ENCODE measurements around the gene ITLN1. TPM values are rescaled to one million over a fixed set of nuclear protein-coding genes. Genes with fewer than 3 reads are reported as not detected.
"Not testable (repeated sequence)": the region's sequence is repeated elsewhere in the genome, so short reads cannot be mapped to it uniquely, and the experiment has no call there.

Gene ITLN1
- total and polyA plus RNA-seq, 2 donors (not counting 3 experiments of a cell fraction or from before 2014, with no cell fraction given): 0.12 TPM; not detected in 1

GRCh38 chr1:160882582-160882981 lies 2.4 kb downstream of the ITLN1 start:
- DNase-seq (ENCODE audit: low read depth, low spot score) (no peak), FAIRE-seq (no peak)
- H3K36me3 ChIP-seq (ENCODE audit: control insufficient read depth in 2 of 2, extremely low read depth in 1 of 2, insufficient read depth in 2 of 2, low read length in 2 of 2): no peaks in the 10 kb centered on the region
- no peaks in the 10 kb centered on the region for H3K27me3 ChIP-seq (ENCODE audit: control insufficient read depth in 2 of 2, insufficient read depth in 2 of 2, low read length in 2 of 2)
- no peaks in the 10 kb centered on the region for H3K9me1 ChIP-seq (replicated peaks; ENCODE audit: control insufficient read depth, extremely low read depth, insufficient read depth, low read length)
- H3K79me2 ChIP-seq (ENCODE audit: control insufficient read depth, insufficient read depth, low read length): no peaks in the 10 kb centered on the region
- H3K4me1 ChIP-seq (ENCODE audit: control insufficient read depth, extremely low read depth, insufficient read depth, low read length): no peaks in the 10 kb centered on the region
- no peak overlapping the region for H3K4me3 ChIP-seq (replicated peaks in 1 of 3; ENCODE audit: insufficient read depth in 1 of 3, low read depth in 1 of 3, low read length in 3 of 3)
- intact Hi-C loops (cut with micrococcal nuclease): no loop called here
- no TSS peak for BruUV-seq (replicated peaks)
- ChIA-PET CTCF (no interaction called here), POLR2A (no interaction called here)
- H3K4me2 ChIP-seq (ENCODE audit: insufficient read depth, low read length): no peak overlapping the region
- H3K27ac ChIP-seq (ENCODE audit: insufficient read depth, low read depth, low read length): no peak overlapping the region
- no peaks in the 10 kb centered on the region for H4K20me1 ChIP-seq (replicated peaks; ENCODE audit: control insufficient read depth, extremely low read depth, insufficient read depth, low read length)
- no peak overlapping the region for H3K9ac ChIP-seq (replicated peaks; ENCODE audit: extremely low read depth, insufficient read depth, low read length)
- dilution Hi-C loops (cut with MboI; ENCODE audit: extremely low pct_ligation_motif_present, low sequenced_read_pairs): no loop called here
- no peak for TF ChIP-seq MYC (IDR thresholded peaks at IDR 0.05; ENCODE audit: low read depth, low read length)
- TF ChIP-seq CTCF (IDR thresholded peaks at IDR 0.05; ENCODE audit: extremely low read depth in 1 of 2, insufficient read depth in 1 of 2, low read depth in 1 of 2, low read length in 2 of 2): no peak
- H3K9me3 ChIP-seq (replicated peaks; ENCODE audit: control insufficient read depth, insufficient read depth, low read length): no peaks in the 10 kb centered on the region
- no peak overlapping the region for H2AFZ ChIP-seq (ENCODE audit: low read depth, low read length)

- FAIRE-seq; H3K4me1 ChIP-seq (ENCODE audit: control insufficient read depth, extremely low read depth, insufficient read depth, low read length); H3K27ac ChIP-seq (ENCODE audit: insufficient read depth, low read depth, low read length); H2AFZ ChIP-seq (ENCODE audit: low read depth, low read length); H4K20me1 ChIP-seq (replicated peaks; ENCODE audit: control insufficient read depth, extremely low read depth, insufficient read depth, low read length); POLR2A ChIA-PET; H3K9ac ChIP-seq (replicated peaks; ENCODE audit: extremely low read depth, insufficient read depth, low read length); H3K4me2 ChIP-seq (ENCODE audit: insufficient read depth, low read length); dilution Hi-C loops (cut with MboI; ENCODE audit: extremely low pct_ligation_motif_present, low sequenced_read_pairs); H3K79me2 ChIP-seq (ENCODE audit: control insufficient read depth, insufficient read depth, low read length); H3K27me3 ChIP-seq (ENCODE audit: control insufficient read depth in 2 of 2, insufficient read depth in 2 of 2, low read length in 2 of 2); intact Hi-C loops (cut with micrococcal nuclease); DNase-seq (ENCODE audit: low read depth, low spot score); H3K9me3 ChIP-seq (replicated peaks; ENCODE audit: control insufficient read depth, insufficient read depth, low read length); H3K4me3 ChIP-seq (replicated peaks in 1 of 3; ENCODE audit: insufficient read depth in 1 of 3, low read depth in 1 of 3, low read length in 3 of 3); H3K36me3 ChIP-seq (ENCODE audit: control insufficient read depth in 2 of 2, extremely low read depth in 1 of 2, insufficient read depth in 2 of 2, low read length in 2 of 2); BruUV-seq (replicated peaks); H3K9me1 ChIP-seq (replicated peaks; ENCODE audit: control insufficient read depth, extremely low read depth, insufficient read depth, low read length): not testable (repeated sequence)
- CTCF ChIA-PET: interaction anchor here (0.5 kb wide), 1 partner anchor 195 kb away, joined by 3 read pairs; no protein-coding TSS in a partner anchor
Observed at GRCh38 chr1:160881264-160881663, 3.7 kb downstream of the ITLN1 start.
